HG03439 (cell line): Measurements from ENCODE around the gene ARSG.
"Not testable (repeated sequence)": the region's sequence is repeated elsewhere in the genome, so short reads cannot be mapped to it uniquely, and the experiment has no call there.

ENCODE experiments used
- ATAC-seq: cut with Tn5 transposase; IDR thresholded peaks from one replicate; pipeline ENCODE4 v1.9.1; 2021; ENCODE audit warnings: mild to moderate bottlenecking, moderate library complexity; ENCODE audit not compliant: unreplicated experiment

Gene ARSG

DNA sequence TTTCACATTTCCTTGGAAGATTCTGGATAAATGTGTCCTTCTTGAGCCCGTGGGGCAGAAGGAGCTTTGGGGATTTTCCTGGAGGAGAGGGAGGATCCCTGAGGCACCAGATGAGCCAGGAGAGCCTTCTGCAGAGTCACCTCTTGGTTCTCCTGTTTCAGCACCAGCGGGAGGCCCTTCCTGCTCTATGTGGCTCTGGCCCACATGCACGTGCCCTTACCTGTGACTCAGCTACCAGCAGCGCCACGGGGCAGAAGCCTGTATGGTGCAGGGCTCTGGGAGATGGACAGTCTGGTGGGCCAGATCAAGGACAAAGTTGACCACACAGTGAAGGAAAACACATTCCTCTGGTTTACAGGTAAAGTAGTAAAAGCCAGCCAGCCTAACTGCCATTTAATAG is 77.1 kb downstream of the ARSG start:
- ATAC-seq: no peak

DNA sequence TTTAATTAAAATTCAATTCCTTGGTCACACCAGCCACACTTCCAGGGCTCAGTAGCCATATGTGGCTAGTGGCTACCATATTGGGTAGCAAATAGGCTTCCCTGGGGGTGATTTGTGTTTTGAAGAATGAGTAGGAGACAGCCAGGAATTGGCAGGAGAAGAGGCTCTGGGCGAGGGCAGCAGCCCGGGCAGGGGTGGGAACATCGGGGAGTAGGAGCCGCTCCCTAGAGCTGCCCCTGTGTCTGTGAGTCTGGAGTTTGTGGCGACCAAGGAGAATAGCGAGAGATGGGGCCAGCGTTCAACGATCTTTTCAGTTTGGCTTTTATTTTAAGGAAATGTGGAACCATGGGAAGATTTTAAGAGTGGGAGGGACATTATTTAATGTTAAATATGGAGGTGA is 84.3 kb downstream of the ARSG start:
- ATAC-seq: no peak

- not testable (repeated sequence) for ATAC-seq
Observed at GRCh38 chr17:68376178-68376577, 84.9 kb downstream of the ARSG start.

DNA sequence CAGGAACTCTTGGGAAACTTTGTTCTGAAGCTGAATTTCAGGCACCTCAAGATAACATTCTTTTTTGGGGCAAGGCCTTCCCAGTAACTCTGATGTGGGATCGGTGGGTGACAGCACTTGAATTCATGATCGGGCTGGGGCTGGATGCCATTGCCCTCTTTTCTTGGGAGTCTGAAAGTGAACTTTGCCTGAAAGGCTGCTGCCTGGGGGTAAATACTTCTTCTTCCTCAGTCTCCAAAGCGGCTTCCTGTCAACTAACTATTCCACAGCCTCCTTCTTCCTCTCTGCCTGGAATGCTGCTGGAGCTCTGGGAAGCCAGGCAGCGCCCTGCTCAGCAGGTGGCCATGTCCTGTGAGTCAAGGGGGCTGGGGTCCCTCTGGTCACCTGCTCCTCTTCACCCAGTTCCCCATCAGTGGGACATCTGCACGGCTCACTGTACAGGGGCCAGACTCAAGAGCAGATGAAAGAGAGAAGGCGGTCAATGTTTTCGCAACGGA is 86.5 kb downstream of the ARSG start:
- ATAC-seq: no peak

DNA sequence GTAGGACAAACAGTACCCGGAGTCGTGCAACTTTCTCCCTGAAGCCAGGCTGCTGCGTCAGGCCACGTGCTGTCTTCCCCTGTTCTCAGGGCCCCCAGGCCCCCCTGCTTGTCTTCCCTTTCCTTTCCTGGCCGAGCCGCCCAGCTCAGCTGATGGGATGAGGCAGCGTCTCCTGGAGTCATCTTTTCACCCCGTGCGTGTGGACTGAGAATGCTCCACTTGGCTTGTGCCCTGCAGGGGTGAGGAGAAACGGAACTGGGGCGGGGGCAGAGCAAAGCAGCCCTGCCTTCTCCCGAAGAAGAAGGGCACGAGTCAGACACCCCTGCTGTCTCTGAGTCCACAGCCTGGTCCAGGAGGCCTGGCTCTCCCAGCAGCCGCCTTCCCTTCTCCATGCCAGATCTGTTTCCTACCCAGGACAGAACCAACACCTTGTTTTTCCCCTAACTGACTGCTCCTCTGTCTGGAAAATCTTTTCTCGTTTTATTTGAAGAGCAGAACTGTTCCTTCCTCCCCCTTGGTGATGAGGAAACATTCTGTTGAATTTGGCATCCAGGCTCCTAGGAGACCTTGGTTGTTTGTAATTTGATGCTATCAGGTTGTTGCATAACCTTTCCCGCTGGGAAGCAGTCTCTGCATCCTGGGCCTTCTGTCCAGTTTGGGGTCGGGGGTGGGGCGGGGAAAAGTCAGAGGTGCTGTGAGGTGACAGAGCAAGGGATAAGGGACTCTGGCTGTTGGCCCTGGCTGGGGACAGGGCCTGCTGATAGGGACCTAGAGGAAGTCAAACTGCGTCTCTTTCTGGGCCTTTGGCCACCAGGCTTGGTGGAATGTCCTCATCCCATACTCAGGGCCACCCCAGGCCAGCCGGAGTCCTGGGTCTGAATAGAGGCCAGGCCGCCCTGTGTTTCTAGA is 87.2 kb downstream of the ARSG start:
- no peak for ATAC-seq

- ATAC-seq: no peak
Observed at GRCh38 chr17:68379177-68379510, 87.8 kb downstream of the ARSG start.

DNA sequence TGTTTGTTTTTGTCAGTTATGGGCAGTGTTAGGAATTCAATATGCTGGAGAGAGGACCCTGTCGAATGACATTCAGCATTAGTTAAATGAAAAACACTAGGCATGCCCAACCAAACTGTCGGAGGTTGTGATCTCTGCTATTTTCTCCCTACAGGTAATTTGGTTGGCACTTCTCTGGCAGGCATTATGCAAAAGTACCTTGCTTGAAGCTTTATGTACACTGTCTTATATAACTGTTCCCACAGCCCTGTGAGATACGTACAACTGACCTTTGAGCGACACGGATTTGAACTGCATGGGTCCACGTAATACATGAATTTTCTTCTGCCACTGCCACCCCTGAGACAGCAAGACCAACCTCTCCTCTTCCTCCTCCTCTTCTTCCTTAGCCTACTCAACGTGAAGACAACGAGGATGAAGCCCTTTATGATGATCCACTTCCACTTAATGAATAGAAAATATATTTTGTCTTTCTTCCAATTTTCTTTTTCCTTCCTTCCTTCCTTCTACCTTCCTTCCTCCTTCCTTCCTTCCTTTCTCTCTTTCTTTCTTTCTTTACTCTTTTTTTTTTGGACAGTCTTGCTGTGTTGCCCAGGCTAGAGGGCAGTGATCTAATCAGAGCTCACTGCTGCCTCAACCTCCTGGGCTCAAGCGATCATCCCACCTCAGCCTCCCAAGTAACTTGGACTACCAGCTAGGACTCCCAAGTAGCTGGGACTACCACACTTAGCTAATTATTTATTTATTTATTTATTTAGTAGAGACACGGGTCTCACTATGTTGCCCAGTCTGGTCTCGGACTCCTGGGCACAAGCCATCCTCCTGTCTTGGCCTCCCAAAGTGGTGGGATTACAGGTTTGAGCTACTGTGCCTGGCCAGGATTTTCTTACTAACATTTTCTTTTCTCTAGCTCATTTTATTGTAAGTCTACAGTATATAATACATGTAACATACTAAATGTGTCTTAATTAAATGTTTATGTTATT is 88.7 kb downstream of the ARSG start:
- ATAC-seq: no peak

DNA sequence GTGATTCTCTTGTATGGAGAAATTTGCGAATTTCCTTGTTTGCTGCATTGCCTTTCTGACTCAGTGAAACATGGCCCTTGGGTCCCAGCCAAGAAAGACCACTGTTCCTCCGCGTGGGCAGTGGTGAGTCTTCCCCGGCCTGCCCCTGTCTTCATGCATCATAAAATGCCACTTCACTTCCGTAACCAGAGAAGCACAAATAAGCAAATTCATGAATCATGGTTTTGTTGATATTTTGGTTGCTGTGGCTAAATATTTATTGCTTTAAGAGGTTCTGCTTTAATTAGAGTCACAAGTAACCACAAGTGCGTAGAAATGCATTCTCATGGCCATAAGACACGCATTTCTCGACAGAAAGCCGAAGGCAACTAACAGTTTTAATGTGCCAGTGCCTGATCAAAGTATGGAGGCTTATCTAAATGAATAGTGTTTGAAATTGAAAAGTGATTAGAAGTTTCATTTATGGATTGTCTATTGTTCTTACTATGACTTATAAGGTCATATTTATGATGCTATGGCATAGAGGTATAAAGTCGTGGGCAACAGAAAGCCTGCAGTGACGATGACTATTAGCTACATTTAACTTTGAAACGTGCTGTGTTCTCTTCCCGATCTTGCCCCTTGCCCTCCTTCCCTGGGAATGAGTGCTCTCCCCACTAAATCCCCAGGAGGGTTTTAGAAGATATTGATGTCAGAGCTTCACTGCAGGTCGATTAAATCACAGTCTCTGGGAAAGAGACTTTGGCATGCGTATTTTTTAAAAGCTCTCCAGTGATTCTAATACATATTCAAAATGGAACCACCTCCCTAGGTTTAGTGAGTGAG is 90.0 kb downstream of the ARSG start:
- no peak for ATAC-seq

DNA sequence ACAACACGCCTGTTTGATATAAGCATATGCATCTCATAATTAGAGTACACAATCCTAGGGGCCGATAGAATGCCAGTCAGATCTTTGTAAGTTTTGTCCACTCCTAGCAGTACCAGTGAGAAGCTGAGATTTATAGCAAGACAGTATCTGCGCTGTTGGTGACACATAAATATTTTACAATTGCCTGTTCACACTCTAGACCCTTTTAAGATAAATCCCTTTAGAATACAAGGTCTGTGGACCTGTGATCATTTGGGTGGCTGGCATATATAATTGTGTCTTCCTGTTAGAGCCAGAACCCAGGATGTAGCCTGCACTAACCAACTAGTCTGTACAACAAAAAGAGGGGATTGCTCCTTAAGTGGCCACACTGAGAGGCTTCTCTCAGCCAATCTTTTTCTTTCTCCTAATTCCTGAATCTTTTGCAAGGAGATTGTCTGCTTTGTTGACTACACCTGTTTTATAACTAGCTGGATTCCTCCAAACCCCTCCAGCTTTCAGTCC is 91.3 kb downstream of the ARSG start:
- ATAC-seq: no peak

DNA sequence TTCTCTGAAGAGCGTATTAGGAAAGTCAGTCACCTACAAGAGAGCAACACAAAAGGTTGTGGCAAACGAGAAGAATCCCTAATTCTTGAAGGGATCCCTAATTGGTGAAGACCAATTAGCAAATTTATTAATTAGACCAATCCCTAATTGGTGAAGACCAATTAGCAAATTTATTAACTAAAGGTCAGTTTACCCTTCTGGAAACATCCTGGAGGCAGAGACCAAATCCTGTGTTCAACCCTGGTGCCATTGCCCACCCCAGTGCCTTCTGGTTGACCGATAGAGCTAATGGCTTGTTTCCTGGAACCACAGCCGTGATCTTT is 91.8 kb downstream of the ARSG start:
- no peak for ATAC-seq

DNA sequence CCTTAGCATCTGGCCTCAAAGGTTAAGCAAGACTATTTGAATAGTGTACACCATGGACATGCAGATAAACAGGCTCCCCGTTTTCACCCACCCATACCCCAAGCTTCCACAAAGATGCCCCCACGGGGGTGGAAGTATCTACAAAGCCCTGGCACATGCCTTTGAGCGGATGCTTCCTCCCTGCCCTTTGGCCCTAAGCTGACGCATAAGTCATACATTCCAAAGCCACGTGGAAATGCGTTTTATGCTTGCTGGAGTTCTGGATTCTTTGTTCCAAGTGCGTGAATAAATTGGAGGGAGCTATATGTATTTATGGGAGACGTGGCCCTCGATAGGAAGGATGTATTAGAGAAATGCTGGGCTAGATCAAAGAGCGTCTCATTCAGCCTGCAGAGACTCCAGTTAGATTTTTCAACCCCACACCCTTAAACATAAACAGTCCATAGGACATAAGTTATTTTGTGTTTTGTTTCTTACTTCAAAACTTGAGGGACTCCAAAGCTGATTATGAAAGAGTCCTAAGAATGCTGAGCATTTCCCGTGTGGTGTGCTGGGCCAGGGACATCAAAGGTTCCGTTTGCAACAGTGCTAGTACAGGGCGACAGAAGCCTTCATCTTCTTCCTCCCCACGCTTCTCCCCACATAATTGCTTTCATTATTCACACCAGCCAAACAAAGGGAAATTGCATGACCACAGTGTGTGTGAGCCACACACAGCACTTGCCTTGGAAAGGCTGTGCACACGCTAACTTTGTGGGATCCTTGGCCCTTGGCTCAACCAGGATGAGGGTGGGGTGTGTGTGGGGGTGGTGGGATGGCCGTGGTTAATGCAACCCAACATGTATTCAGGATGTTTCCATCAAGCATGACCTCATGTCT is 92.4 kb downstream of the ARSG start:
- no peak for ATAC-seq

DNA sequence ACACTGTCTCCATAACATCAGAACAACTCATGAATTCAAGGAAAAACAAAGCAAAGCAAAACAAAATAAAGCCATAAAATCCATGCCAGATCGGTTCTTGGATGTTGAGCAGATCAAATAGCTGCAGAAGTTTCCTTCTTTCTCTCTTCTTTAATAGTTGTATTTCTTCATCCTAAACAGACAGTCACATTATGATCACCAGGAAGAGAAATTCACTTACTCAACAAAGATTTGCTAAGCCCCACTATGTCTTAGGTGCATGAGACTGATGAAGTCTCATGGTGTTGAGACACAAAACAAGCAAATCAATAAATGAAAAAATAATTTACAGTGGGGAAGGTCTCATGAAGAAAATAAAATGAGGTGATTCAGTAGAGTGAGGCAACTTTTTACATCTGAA is 93.2 kb downstream of the ARSG start:
- no peak for ATAC-seq

- ATAC-seq: no peak
Observed at GRCh38 chr17:68384941-68385340, 93.6 kb downstream of the ARSG start.

DNA sequence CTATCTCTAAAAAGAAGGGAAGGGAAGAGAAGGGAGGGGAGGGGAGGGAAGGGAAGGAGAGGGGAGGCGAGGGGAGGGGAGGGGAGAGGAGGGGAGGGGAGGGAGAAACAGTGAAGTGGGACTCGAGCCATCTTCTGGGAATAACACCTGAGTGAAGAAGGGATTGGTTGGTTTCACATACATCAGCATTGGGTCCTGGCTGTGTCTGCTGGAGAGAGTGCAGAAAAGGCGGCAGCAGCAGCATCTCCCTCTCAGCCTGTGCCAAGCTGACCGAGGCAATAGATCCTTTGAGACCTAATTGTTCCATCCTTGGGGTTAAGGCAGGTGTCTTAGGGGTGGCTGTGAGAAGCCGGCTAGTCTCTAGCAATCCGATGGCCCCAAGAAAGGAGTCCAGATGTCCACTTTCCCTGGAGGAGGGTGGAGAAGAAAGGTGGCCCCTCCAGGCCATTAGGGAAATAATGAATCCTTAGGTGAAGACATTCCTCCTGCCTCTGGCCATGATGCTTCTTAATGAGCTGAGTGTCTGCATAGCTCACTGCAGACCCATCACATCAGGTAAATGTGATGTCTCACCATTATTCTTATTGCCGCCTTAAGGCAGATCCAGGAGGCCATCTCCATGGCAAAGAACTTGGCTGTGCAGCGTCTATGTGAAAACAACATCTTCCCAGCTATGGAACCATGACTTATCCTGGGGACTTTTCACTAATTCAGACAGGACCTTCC is 94.4 kb downstream of the ARSG start:
- ATAC-seq: no peak

DNA sequence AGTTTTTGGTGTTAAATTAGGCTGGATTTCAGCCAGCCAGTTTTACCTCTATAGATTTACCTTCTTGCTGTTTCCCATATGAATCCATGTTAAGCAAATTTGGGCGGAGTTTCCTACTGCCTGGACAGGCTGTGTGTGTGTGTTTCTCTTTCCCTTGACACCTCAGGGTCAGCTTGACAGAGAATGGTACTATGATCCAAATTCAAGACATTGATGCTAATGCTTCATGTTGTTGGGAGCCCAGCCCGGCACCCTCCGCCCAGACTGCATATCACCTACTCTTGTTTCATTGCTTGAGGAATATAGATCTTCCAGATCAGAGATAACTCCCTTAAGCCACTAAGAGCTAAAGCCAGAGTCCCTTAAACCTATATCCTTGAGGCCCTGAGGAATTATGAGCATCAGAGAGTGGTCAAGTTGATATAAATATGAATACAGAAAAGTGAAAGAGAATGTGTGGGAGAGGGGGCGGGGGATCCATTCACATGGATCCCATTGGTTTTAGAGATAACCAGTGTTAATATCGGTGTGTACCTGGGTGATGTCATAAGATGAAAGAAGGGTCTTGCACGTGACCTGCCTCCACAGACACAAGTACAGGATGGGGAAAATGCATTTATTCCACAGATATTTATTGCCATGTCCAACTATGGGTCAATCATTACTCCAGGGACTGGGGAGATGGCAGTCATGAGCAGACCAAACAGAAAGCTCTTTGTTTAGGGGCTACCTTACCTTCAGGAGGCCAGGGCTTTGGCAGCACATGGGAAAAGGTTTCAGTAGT is 96.3 kb downstream of the ARSG start:
- no peak for ATAC-seq

GRCh38 chr17:68389041-68389440 is 97.7 kb downstream of the ARSG start:
- no peak for ATAC-seq

DNA sequence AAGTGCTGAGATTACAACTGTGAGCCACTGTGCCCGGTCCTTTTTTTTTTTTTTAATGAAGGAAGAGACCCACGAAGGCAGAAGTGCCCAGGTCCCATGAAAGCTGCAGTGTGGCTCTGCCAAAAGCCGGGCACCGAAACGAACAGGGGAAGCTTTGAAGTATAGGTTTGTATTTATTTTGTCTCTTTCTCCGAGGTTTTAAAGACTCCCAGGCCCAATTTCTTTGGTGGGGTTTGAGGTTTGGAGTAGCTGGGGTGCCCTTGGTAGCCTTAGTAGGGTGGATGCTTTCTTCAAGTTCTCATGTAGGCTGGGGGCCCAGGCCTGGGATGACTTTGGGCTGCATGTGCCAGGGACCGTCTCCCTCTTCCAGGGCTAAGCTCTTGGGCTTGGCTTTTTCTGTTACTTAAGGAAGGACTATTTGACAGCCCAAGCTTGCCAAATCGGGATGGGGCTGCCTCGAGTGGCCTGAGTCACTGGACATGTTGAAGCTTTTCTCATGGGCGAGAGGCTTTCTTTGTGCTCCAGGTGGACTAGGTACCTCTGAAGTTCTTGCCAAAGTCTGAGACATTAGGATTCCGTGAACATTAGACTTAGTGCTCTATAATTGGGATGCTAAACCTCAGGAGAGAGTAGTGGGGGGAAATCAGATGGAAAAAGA is 99.7 kb downstream of the ARSG start:
- no peak for ATAC-seq
